Type B pancreatic cell (in vitro differentiated cells): Measurements from ENCODE around the gene COL24A1. TPM values are rescaled to one million over a fixed set of nuclear protein-coding genes. Genes with fewer than 3 reads are reported as not detected.

Source experiments
- DNase-seq: peaks from one replicate; pipeline ENCODE4 v3.0.0; 2021; ENCODE audit warnings: mixed read lengths; ENCODE audit not compliant: unreplicated experiment; ENCODE audit errors: extremely low spot score
- H3K27ac Mint-ChIP-seq: 2 replicates; pipeline ENCODE4 v1.8.0; 2021; ENCODE audit warnings: mild to moderate bottlenecking, mixed read lengths
- H3K27me3 Mint-ChIP-seq: 2 replicates; pipeline ENCODE4 v1.8.0; 2021; ENCODE audit warnings: mixed read lengths
- H3K36me3 Mint-ChIP-seq: 2 replicates; pipeline ENCODE4 v1.8.0; 2021; ENCODE audit warnings: mixed read lengths
- H3K4me1 Mint-ChIP-seq: one replicate; pipeline ENCODE4 v1.8.0; 2021; ENCODE audit warnings: mixed read lengths; ENCODE audit not compliant: unreplicated experiment
- H3K4me3 Mint-ChIP-seq: 2 replicates; pipeline ENCODE4 v1.8.0; 2021; ENCODE audit warnings: mild to moderate bottlenecking, mixed read lengths
- H3K9me3 Mint-ChIP-seq: 2 replicates; pipeline ENCODE4 v1.8.0; 2021; ENCODE audit warnings: mixed read lengths
- total RNA-seq: library from RNA; stranded (reverse); gene quantifications from 2 replicates; pipeline ENCODE4 v1.2.1, GENCODE V29; 2021; ENCODE audit warnings: low replicate concordance
- TF ChIP-seq, protein P1 (sequence below): fragments of 200-600 bp; sonication (generic); conservative IDR thresholded peaks from 2 replicates; pipeline ENCODE4 v1.5.0; 2021; ENCODE audit warnings: antibody characterized with exemption, mild to moderate bottlenecking

The COL24A1 gene
- total RNA-seq, 1 donor from 2014 or later = 7.2 TPM

DNA sequence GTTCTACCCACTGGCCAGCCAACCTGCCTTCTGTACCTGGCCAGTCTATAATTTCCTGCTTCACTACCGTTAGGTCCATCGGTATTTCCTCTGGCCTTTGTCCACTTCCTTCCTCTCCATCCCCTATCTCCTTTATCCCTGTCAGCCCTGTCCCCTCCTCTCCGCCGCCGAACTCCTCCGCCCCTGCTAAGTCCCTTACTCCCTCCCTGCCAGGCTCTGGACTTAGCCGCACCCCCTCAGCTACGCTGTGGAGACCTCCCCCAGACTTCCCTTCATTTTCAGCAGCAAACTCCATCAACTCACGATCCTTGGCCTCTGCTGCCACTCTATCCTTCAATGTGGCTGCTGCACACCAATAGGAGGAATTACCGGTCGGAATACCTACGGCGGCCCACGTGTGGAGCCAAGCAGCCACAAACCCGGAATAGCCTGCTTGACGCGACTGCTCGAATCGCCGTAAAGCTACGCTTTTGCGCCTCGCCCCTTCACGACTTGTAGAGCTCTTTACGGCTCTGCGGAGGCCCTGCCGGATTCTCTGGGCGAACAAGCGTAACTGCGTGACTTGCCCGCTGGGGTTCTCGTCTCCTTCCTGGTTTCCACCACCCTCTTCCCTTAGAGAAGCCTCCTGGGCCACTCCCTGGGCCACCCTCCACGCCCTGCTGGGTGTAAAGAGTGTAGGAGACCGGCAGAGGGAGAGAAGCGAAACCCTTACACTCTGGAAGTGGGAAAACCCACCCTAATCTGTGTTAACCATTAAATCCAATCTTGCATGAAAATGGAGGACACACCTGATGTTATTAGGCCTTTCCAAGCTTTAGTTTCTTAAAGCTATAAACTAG, 448.4 kb downstream of the COL24A1 start, which contains the start of gene ZNHIT6:
Gene ZNHIT6 (minus strand): TSS at position 444 of the 839 bp plus-strand sequence. CDS start 149 bp downstream, at position 295.
- H3K36me3 Mint-ChIP-seq = peaks cover 18% of the 10 kb centered on the region
- no peak within 1 kb of the TSS for H3K27ac Mint-ChIP-seq
- TF ChIP-seq, protein P1, sequence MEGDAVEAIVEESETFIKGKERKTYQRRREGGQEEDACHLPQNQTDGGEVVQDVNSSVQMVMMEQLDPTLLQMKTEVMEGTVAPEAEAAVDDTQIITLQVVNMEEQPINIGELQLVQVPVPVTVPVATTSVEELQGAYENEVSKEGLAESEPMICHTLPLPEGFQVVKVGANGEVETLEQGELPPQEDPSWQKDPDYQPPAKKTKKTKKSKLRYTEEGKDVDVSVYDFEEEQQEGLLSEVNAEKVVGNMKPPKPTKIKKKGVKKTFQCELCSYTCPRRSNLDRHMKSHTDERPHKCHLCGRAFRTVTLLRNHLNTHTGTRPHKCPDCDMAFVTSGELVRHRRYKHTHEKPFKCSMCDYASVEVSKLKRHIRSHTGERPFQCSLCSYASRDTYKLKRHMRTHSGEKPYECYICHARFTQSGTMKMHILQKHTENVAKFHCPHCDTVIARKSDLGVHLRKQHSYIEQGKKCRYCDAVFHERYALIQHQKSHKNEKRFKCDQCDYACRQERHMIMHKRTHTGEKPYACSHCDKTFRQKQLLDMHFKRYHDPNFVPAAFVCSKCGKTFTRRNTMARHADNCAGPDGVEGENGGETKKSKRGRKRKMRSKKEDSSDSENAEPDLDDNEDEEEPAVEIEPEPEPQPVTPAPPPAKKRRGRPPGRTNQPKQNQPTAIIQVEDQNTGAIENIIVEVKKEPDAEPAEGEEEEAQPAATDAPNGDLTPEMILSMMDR = peak; percentile 73
- no peak within 1 kb of the TSS for H3K4me3 Mint-ChIP-seq
- DNase-seq = peak; percentile 88
- no peaks in the 10 kb centered on the region for H3K9me3 Mint-ChIP-seq
- peaks cover 3% of the 10 kb centered on the region for H3K4me1 Mint-ChIP-seq
- no peaks in the 10 kb centered on the region for H3K27me3 Mint-ChIP-seq

DNA sequence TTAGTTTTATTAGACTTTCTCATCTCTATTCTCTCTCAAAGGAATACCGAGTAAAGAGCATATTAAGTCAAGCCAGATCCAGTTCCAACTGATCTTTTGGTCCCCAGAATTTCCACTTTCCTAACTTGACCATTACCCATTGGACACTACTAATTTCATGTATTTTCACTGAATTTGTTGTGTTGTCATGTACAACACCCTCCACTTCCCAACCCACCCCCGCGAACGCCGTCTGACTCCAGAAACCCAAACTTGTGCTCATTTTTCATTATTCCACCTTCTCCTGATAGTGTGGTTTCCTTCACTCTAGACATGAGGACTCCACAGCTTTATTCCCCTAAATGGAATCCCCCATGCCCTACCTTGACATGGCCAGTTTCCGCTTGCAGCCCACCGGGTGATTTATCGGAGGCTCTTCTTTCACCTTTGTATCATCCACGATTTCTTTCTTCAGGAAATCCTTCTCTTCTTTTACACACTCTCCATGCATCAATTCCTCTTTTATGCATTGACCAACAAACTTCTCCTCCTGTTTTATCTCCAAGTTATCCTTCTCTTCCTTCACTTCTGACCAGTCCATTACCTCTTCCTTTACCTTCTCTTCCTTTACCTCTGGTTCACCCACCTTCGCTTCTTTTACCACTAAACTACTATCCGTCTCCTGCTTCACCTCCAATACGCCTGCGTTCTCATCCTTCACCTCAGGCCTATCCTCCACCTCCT, 449.1 kb downstream of the COL24A1 start:
- no peak overlapping the region for H3K27ac Mint-ChIP-seq
- DNase-seq = no peak
- H3K9me3 Mint-ChIP-seq = no peaks in the 10 kb centered on the region
- H3K4me1 Mint-ChIP-seq = peaks cover 3% of the 10 kb centered on the region
- H3K36me3 Mint-ChIP-seq = peaks cover 18% of the 10 kb centered on the region
- no peak overlapping the region for H3K4me3 Mint-ChIP-seq
- TF ChIP-seq, protein P1 = no peak
- H3K27me3 Mint-ChIP-seq = no peaks in the 10 kb centered on the region

DNA sequence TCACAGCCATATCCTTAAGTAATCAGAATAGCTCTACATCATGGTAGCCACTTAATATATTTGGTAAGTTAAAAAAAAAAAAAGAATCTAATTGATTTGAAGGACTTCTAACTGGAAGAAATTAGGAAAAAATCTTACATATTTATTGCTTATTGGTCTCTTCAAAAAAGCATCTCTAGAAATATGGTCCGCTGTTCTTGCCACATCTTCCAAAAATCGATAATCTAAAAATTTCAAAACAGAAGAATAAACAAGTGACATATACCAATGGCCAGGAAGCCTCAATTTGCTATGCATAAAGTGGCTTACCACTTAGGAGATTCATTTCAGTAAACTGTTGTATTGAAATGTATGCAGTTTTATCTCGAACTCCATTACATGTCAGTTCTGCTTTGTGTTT, 450.6 kb downstream of the COL24A1 start:
- Mint-ChIP-seq H3K4me1 (peaks cover 3% of the 10 kb centered on the region), H3K36me3 (peaks cover 18% of the 10 kb centered on the region), H3K9me3 (no peaks in the 10 kb centered on the region), H3K27me3 (no peaks in the 10 kb centered on the region), H3K4me3 (no peak overlapping the region), H3K27ac (no peak overlapping the region)
- TF ChIP-seq, protein P1 = no peak
- no peak for DNase-seq

DNA sequence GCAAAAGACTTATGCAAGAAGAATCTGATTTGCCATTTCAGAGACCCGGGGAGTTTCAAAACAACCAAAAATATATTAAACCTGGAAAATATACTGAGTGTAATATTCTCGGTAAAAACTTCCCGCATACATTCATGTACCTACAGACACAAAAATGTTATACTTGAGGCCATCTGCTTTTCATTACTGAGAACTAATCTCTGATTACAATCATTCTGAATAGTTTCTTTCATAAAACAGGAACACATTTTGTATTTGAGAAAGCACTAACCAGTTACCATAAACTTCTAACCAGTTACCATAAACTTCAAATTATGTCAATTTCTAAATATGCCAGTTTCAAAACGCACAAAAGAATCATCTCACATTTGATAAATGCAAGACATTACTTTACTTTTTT, 456.1 kb downstream of the COL24A1 start:
- TF ChIP-seq, protein P1 = no peak
- Mint-ChIP-seq H3K36me3 (peaks cover 21% of the 10 kb centered on the region), H3K9me3 (no peaks in the 10 kb centered on the region), H3K4me1 (peaks cover 5% of the 10 kb centered on the region), H3K4me3 (no peak overlapping the region), H3K27ac (no peak overlapping the region), H3K27me3 (no peaks in the 10 kb centered on the region)
- no peak for DNase-seq

DNA sequence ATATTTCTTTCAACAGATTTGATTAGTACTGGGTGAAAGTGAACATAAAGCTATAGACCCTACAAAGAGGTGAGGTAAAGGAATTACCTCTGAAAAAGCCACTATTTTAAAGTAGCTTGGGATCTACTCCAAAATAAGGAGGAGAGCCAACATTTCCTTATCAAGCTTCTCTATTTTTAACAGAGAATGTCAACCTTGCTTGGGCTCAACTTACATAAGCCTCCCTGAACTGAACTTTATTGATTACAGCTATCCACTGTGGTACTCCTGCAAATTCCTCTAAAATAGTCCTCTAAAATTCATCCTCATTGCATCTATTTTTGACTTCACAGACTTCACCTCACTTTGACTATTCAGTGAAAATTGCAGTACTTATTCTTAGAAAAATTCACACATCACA, 458.7 kb downstream of the COL24A1 start:
- peaks cover 5% of the 10 kb centered on the region for H3K4me1 Mint-ChIP-seq
- TF ChIP-seq, protein P1 = no peak
- H3K36me3 Mint-ChIP-seq = peaks cover 11% of the 10 kb centered on the region
- H3K4me3 Mint-ChIP-seq = no peak overlapping the region
- no peaks in the 10 kb centered on the region for H3K9me3 Mint-ChIP-seq
- no peak for DNase-seq
- no peak overlapping the region for H3K27ac Mint-ChIP-seq
- H3K27me3 Mint-ChIP-seq = no peaks in the 10 kb centered on the region
